IMR-90 (cell line): ENCODE measurements around the gene URM1.

Source experiments
- BHLHE40 ChIP-seq: fragments of 150-350 bp; IDR thresholded peaks from 2 replicates; pipeline ENCODE4 v1.6.1; 2016; ENCODE audit warnings: mild to moderate bottlenecking, low read depth, low read length
- CEBPB ChIP-seq: IDR thresholded peaks from 2 replicates; pipeline ENCODE4 v1.6.1; 2012; ENCODE audit warnings: low read depth, low read length, improper control_type of control experiment
- CHD1 ChIP-seq: IDR thresholded peaks from 2 replicates; pipeline ENCODE4 v1.6.1; 2012; ENCODE audit warnings: low read depth, low read length, improper control_type of control experiment
- CTCF ChIP-seq: conservative IDR thresholded peaks from 2 replicates; pipeline ENCODE4 v1.5.1; 2012; ENCODE audit warnings: mild to moderate bottlenecking, low read depth, low read length, improper control_type of control experiment
- ELK1 ChIP-seq: fragments of 150-350 bp; IDR thresholded peaks from 2 replicates; pipeline ENCODE4 v1.6.1; 2016; ENCODE audit warnings: low read depth, mild to moderate bottlenecking, low read length, moderate library complexity, borderline replicate concordance
- MAFK ChIP-seq: IDR thresholded peaks from 2 replicates; pipeline ENCODE4 v1.6.1; 2012; ENCODE audit warnings: low read depth, low read length, improper control_type of control experiment
- MAZ ChIP-seq: IDR thresholded peaks from 2 replicates; pipeline ENCODE4 v1.6.1; 2012; ENCODE audit warnings: low read depth, mild to moderate bottlenecking, low read length, improper control_type of control experiment, moderate library complexity, borderline replicate concordance
- NFE2L2 ChIP-seq: fragments of 150-350 bp; IDR thresholded peaks from 2 replicates; pipeline ENCODE4 v1.6.1; 2016; ENCODE audit warnings: low read depth, mild to moderate bottlenecking, low read length
- POLR2A ChIP-seq: IDR thresholded peaks from 2 replicates; pipeline ENCODE4 v1.6.1; 2012; ENCODE audit warnings: mild to moderate bottlenecking, low read depth, low read length
- RAD21 ChIP-seq: IDR thresholded peaks from 2 replicates; pipeline ENCODE4 v1.6.1; 2012; ENCODE audit warnings: low read length, improper control_type of control experiment
- RCOR1 ChIP-seq: IDR thresholded peaks from 2 replicates; pipeline ENCODE4 v1.6.1; 2012; ENCODE audit warnings: mild to moderate bottlenecking, low read length, improper control_type of control experiment; ENCODE audit not compliant: insufficient replicate concordance

- no peak for TF ChIP-seq POLR2A
- no peak for TF ChIP-seq RAD21
- no peak for TF ChIP-seq CTCF
- no peak for TF ChIP-seq ELK1
- TF ChIP-seq RCOR1: no peak
- no peak for TF ChIP-seq BHLHE40
- no peak for TF ChIP-seq MAZ
- no peak for TF ChIP-seq NFE2L2
- TF ChIP-seq CHD1: no peak
- TF ChIP-seq MAFK: no peak
- no peak for TF ChIP-seq CEBPB
Observed at GRCh38 chr9:128405780-128406171, 34.6 kb downstream of the URM1 start.
